Frontal cortex (tissue), 4 donors: ENCODE results near the gene CALD1. TPM values are rescaled to one million over a fixed set of nuclear protein-coding genes. Genes with fewer than 3 reads are reported as not detected.

Experiments
- DNase-seq, 2 donors: peaks; one replicate each; pipeline ENCODE4 v3.0.0; 2012; ENCODE audit warnings: low spot score in 2 of 2
- FAIRE-seq: peaks from 2 replicates; lab custom pipeline; 2012; peaks lifted over from hg19 to GRCh38; lab: Jason Lieb, UNC
- total RNA-seq: library from RNA; depleted of rRNA; stranded (reverse); fragments of >200 nt; gene quantifications from one replicate; pipeline ENCODE4 v1.2.3, GENCODE V29; 2014
- donor health status: control.
- donor health status: control.
- donor health status: control.

CALD1 gene
- total RNA-seq, 1 donor from 2014 or later: 27.3 TPM

DNA sequence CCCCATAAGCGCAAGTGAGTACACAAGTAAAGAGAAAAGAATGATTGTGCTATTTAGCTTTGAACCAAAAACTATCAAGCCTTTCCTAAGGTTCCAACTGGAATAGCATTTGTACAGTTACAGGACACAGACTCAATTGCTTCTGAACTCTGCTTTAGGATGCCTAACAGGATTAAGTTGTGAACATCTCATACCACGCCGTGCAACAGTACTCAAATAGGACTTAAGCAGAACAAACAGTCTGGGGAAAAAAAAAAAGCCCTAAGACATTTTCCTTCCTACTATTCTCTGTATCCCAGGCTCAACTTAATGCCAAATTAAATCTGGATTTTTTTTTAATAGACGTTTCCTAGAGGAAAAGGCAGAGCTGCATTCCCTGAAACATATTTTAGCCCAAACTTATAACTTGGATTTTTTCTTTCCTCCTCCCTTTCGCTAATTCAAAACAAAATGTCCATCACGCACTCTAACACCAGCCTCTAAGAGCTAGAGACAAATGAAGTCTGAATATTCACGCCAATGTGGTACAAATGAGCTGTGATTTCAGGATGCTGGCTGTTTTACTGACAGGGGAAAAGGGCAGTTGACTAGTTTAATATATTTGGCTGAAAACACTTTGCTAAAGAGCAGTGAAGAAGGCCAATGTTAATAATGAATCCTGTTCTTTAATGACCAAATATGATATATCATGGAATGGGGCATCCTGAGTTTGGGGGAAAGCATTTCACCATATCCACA is 68.6 kb downstream of the CALD1 start:
- FAIRE-seq: no peak
- DNase-seq: no peak

GRCh38 chr7:134850066-134850465 is 70.6 kb downstream of the CALD1 start:
- DNase-seq: no peak
- no peak for FAIRE-seq

GRCh38 chr7:134851141-134851540 is 71.7 kb downstream of the CALD1 start:
- no peak for FAIRE-seq
- no peak for DNase-seq

GRCh38 chr7:134852625-134853024 is 73.2 kb downstream of the CALD1 start:
- DNase-seq (no peak), FAIRE-seq (no peak)

DNA sequence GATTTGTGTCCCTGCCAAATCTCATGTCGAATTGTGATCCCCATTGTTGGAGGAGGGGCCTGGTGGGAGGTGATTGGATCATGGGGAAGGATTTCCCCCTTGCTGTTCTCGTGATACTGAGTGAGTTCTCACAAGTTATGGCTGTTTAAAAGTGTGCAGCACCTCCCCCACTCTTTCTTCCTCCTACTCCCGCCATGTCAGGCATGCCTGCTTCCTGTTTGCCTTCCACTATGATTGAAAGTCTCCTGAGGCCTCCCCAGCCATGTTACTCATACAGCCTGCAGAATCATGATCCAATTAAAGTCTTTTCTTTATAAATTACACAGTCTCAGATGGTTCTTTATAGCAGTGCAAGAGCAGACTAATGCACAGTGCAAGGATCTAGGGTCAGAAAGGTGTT is 75.4 kb downstream of the CALD1 start:
- DNase-seq (no peak), FAIRE-seq (no peak)

GRCh38 chr7:134855442-134855841 is 76.0 kb downstream of the CALD1 start:
- FAIRE-seq (no peak), DNase-seq (no peak)

- DNase-seq (no peak), FAIRE-seq (no peak)
Observed at GRCh38 chr7:134856091-134856490, 76.7 kb downstream of the CALD1 start.

GRCh38 chr7:134856691-134857090 is 77.3 kb downstream of the CALD1 start:
- FAIRE-seq (no peak), DNase-seq (no peak)

DNA sequence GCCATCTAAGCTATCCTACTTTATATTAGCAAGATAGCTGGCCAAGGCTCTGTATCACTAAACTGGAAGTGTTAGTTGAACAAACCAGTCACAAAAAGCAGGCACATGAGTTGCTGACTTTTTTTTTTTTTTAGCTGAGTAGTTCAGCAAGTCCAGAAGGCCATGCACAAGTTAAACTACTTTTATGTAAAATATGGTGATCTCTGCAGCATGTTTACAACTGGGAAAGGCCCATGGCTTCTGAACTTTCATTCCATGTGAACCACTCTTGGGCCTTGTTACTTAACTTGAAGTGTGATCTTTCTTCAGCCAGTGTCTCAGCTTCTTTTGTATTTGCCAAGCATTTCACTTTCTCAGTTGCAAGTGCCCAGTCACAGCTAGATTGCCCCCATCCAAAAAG is 78.5 kb downstream of the CALD1 start:
- no peak for FAIRE-seq
- DNase-seq: no peak

GRCh38 chr7:134859783-134860182 is 80.3 kb downstream of the CALD1 start:
- no peak for FAIRE-seq
- no peak for DNase-seq

DNA sequence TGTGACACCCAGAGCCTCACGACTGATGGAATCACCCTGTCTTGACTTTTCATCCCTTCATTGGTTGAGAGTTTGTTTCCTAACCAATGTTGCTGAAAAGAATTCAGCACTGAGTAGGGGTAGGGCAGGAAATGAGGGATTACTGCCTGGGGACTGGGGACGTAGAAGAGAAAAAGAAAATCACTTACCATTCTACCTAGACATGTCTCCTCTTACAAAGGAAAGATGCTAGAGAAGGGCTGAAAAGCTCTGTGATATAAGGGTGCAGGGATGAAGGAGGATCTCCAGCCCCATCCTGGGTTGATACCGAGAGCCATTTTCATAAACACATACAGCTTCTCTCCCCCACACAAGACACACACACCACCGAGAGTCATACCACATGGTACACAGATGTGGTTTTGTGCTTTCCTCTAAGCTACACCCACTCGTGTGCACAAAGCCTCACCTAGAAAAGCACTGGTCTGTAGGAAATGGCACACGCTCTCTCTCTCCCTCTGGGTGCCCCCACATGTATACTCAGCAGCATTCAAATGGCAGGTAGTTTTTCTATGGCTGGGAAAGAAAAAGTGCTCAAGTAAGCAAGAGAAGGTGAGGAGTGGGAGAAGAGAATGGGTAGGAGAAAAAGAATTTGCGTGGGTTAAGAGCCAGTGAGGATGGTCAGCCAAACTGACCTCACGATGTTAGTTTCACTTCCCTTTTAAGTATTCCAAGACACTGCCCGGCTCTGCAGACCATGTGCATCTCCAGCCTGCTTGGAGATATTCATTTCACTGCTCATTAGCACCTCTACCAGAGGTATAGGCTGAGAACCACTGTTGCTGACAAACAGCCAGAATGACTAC is 85.8 kb downstream of the CALD1 start:
- no peak for DNase-seq
- FAIRE-seq: no peak

DNA sequence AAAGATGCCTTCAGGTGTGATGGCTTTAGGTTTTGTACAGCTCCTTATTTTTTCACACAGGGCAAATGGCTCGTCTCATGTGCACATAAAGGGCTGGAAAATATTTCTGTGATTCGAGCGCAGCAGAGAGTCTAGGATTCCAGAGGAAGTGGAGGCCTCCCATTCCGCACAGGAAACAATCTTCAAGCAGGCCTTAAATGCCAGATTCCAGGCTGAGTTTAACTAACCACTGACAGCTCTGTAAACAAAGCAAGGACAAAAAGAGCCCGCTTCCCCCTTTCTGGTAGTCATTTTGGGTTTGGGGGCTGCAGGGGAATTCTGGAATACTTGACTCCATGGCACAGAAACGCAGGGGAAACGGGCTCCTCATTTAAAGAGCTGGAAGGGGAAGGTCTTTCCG is 87.2 kb downstream of the CALD1 start:
- DNase-seq (no peak), FAIRE-seq (no peak)

DNA sequence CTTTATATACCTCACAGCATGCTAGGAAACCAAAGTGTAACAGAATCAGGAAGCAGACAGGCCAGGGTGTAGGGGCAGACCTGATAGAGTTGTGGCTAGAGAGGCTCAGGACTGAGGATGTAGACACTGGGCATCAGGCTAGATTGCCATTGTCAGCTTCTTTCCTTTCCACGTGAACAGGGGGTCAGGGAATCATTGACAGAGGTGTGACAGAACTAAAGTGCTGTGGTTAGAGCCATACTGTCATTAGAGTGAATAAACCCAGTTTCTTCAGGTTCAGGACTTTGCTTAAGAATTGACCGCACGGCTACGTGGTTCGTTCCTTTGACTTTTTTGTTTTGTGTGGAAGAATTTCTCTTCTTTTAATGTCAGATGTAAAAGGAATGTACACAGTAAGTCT is 90.7 kb downstream of the CALD1 start:
- FAIRE-seq: no peak

GRCh38 chr7:134870781-134871180 is 91.3 kb downstream of the CALD1 start:
- FAIRE-seq (no peak), DNase-seq (no peak)

More for the DNA sequence above, 90.7 kb downstream of the CALD1 start:
- no peak for DNase-seq

DNA sequence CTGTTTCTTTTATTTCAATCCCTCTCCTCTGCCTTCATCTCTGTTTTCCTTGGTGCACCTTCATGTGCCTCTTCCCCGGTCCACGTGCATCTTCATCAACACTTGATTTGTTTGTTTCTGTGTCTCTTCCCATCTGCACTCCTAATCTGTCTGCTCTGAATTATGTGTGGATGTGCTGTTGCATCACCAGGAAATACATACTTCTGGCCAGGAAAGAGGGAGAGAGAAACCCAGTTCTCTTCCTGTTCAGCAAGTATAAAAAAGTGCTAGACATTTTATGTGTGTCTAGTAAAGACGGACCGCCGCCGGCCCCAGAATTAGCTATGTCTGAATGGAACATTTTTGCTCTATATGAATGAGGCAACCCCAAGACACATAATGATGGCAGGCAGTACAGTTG is 93.8 kb downstream of the CALD1 start:
- no peak for DNase-seq
- no peak for FAIRE-seq

- FAIRE-seq (no peak), DNase-seq (no peak)
Observed at GRCh38 chr7:134874407-134874806, 95.0 kb downstream of the CALD1 start.

GRCh38 chr7:134875867-134876266 is 96.4 kb downstream of the CALD1 start:
- FAIRE-seq: no peak
- DNase-seq: no peak

- FAIRE-seq (no peak), DNase-seq (no peak)
Observed at GRCh38 chr7:134878746-134879357, 99.4 kb downstream of the CALD1 start.

DNA sequence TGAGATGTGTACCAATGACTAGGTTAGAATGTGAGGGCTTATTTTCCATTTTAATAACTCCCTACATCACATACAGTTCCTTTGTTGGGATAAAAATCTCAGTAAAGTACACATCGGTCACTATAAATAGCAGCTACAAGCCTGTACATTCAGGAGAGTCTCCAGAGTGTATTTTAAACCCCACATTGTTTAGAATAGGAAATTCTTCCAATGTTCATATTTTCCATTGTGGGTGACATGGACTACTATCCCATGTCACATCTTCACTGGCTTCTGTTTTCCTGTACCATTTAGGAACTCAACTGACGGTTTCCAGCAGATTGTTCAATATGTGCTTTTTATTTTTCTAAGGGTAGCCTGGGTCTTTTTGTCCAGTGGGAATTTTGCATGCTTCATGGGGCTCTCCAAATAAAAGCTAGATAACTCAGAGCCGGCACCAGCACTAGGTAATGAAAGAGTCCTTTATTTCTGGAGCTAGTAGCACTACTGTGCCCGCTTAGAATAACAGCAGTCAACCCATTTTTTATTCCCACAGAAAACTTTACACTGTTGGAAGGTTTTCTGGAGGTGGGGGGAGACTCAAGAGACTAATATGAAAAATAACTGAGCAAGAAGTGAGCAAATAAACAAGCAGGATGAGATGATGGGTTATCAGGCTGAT is 100.5 kb downstream of the CALD1 start:
- FAIRE-seq (no peak), DNase-seq (no peak)

- DNase-seq (no peak), FAIRE-seq (no peak)
Observed at GRCh38 chr7:134882481-134882880, 103.0 kb downstream of the CALD1 start.
